H1 (cell line): ENCODE measurements around the gene NDUFAF7. TPM values are rescaled to one million over a fixed set of nuclear protein-coding genes. Genes with fewer than 3 reads are reported as not detected.
A peak's percentile ranks its signal among the peaks of the same experiment; 100 is the strongest.
"Not testable (repeated sequence)": the region's sequence is repeated elsewhere in the genome, so short reads cannot be mapped to it uniquely, and the experiment has no call there.

Source experiments
- CTCF ChIA-PET: fragments of 300-600 bp; sonication (Branson Sonifier 250); formaldehyde crosslinking; loops from one replicate; lab custom pipeline; 2021; ENCODE audit not compliant: partially characterized antibody; lab: Charles Lee
- POLR2A ChIA-PET: fragments of 300-600 bp; sonication (Branson Sonifier 250); formaldehyde crosslinking; loops from one replicate; lab custom pipeline; 2021; ENCODE audit warnings: inconsistent platforms; ENCODE audit not compliant: partially characterized antibody; lab: Charles Lee
- DNase-seq, 2 experiments: peaks; one replicate each; pipeline versions ENCODE4 v3.0.0 to v3.0.0-alpha.2; 2010 to 2022; ENCODE audit warnings: low spot score in 2 of 2, low read depth in 1 of 2, mixed read lengths in 1 of 2
- FAIRE-seq: peaks from 2 replicates; lab custom pipeline; 2011; peaks lifted over from hg19 to GRCh38; lab: Jason Lieb, UNC
- H2AFZ ChIP-seq: 2 replicates; pipeline ENCODE4 v1.8.1; 2012; ENCODE audit warnings: low read length, inconsistent platforms
- H2AK5ac ChIP-seq: 2 replicates; pipeline ENCODE4 v1.6.1; 2013; ENCODE audit warnings: low read depth, low read length
- H2BK120ac ChIP-seq: replicated peaks from 2 replicates; pipeline ENCODE3; 2013; ENCODE audit warnings: low read depth, low read length, inconsistent platforms
- H2BK12ac ChIP-seq: 2 replicates; pipeline ENCODE4 v1.6.1; 2013; ENCODE audit warnings: low read depth, low read length
- H2BK15ac ChIP-seq: 2 replicates; pipeline ENCODE4 v1.6.1; 2013; ENCODE audit warnings: low read length
- H2BK20ac ChIP-seq: 2 replicates; pipeline ENCODE4 v1.6.1; 2013; ENCODE audit warnings: low read length
- H2BK5ac ChIP-seq: 2 replicates; pipeline ENCODE4 v1.6.1; 2013; ENCODE audit warnings: low read depth, low read length
- H3K14ac ChIP-seq: 2 replicates; pipeline ENCODE4 v1.6.1; 2013; ENCODE audit warnings: inconsistent platforms; ENCODE audit not compliant: insufficient read length
- H3K18ac ChIP-seq: 2 replicates; pipeline ENCODE4 v1.6.1; 2013; ENCODE audit warnings: low read length; ENCODE audit errors: extremely low read depth
- H3K23ac ChIP-seq: 2 replicates; pipeline ENCODE4 v1.6.1; 2013; ENCODE audit warnings: inconsistent platforms; ENCODE audit not compliant: insufficient read length
- H3K23me2 ChIP-seq: 2 replicates; pipeline ENCODE4 v1.6.1; 2013; ENCODE audit warnings: low read depth, low read length
- H3K27ac ChIP-seq: 2 replicates; pipeline ENCODE4 v1.6.1; 2011; ENCODE audit warnings: low read depth, low read length, inconsistent platforms
- H3K27me3 ChIP-seq, 4 experiments: replicated peaks in 1 of 4; 1 replicate in 1 of 4; 2 replicates in 3 of 4; pipeline versions ENCODE4 v1.6.1 to v1.8.1; 2011 to 2013; ENCODE audit warnings: low read length in 3 of 4, mild to moderate bottlenecking in 3 of 4, inconsistent platforms in 2 of 4, mixed read lengths in 2 of 4, moderate library complexity in 1 of 4; ENCODE audit not compliant: control insufficient read depth in 3 of 4, insufficient read depth in 3 of 4; ENCODE audit errors: extremely low read depth in 1 of 4
- H3K36me3 ChIP-seq, 4 experiments: 2 replicates each; pipeline versions ENCODE4 v1.6.1 to v1.8.1; 2011 to 2013; ENCODE audit warnings: mild to moderate bottlenecking in 4 of 4, low read length in 3 of 4, moderate library complexity in 2 of 4, control low read depth in 1 of 4, inconsistent platforms in 1 of 4; ENCODE audit not compliant: insufficient read depth in 4 of 4, control insufficient read depth in 2 of 4
- H3K4ac ChIP-seq: replicated peaks from 2 replicates; pipeline ENCODE3; 2013; ENCODE audit warnings: low read length, low read depth, mixed read lengths, inconsistent platforms; ENCODE audit not compliant: insufficient read length
- H3K4me1 ChIP-seq, 4 experiments: replicated peaks in 1 of 4; 1 replicate in 1 of 4; 2 replicates in 3 of 4; pipeline versions ENCODE4 v1.6.1 to v1.8.1; 2011 to 2013; ENCODE audit warnings: low read length in 3 of 4, inconsistent platforms in 2 of 4, mixed read lengths in 1 of 4; ENCODE audit not compliant: insufficient read depth in 4 of 4, control insufficient read depth in 3 of 4
- H3K4me2 ChIP-seq, 2 experiments: 2 replicates each; pipeline versions ENCODE4 v1.6.1 to v1.8.1; 2011 to 2013; ENCODE audit warnings: low read depth in 2 of 2, low read length in 2 of 2, control low read depth in 1 of 2, inconsistent platforms in 1 of 2, mild to moderate bottlenecking in 1 of 2; ENCODE audit not compliant: insufficient read depth in 1 of 2
- H3K4me3 ChIP-seq, 4 experiments: fragments of 200-600, 300-600 bp in 1 of 4; sonication (generic), shearing (Covaris generic), sonication (Bioruptor Twin) in 1 of 4; 2 replicates each; pipeline versions ENCODE4 v1.5.1 to v1.8.1; 2011 to 2016; ENCODE audit warnings: low read length in 4 of 4, low read depth in 3 of 4, control low read depth in 2 of 4, inconsistent platforms in 2 of 4, mild to moderate bottlenecking in 2 of 4, mixed read lengths in 1 of 4, moderate library complexity in 1 of 4; ENCODE audit not compliant: insufficient read depth in 2 of 4; ENCODE audit errors: extremely low read depth in 1 of 4
- H3K56ac ChIP-seq: replicated peaks from 2 replicates; pipeline ENCODE3; 2013; ENCODE audit warnings: low read depth, mild to moderate bottlenecking, mixed read lengths, low read length, inconsistent platforms; ENCODE audit not compliant: insufficient read length
- H3K79me1 ChIP-seq: 2 replicates; pipeline ENCODE4 v1.6.1; 2013; ENCODE audit warnings: low read depth, low read length, control low read depth
- H3K79me2 ChIP-seq, 2 experiments: 2 replicates each; pipeline versions ENCODE4 v1.6.1 to v1.8.1; 2012 to 2013; ENCODE audit warnings: low read length in 2 of 2, mild to moderate bottlenecking in 2 of 2, inconsistent platforms in 1 of 2; ENCODE audit not compliant: insufficient read depth in 2 of 2, control insufficient read depth in 1 of 2
- H3K9ac ChIP-seq, 4 experiments: replicated peaks in 1 of 4; 1 replicate in 1 of 4; 2 replicates in 3 of 4; pipeline versions ENCODE4 v1.6.1 to v1.8.1; 2011 to 2013; ENCODE audit warnings: low read depth in 3 of 4, low read length in 3 of 4, control low read depth in 2 of 4, mild to moderate bottlenecking in 2 of 4, moderate library complexity in 2 of 4, inconsistent platforms in 1 of 4; ENCODE audit errors: extremely low read depth in 1 of 4
- H3K9me3 ChIP-seq, 2 experiments: 2 replicates each; pipeline versions ENCODE4 v1.6.1 to v1.8.1; 2012 to 2013; ENCODE audit warnings: mild to moderate bottlenecking in 2 of 2, moderate library complexity in 2 of 2, control low read depth in 1 of 2, inconsistent platforms in 1 of 2, low read depth in 1 of 2, low read length in 1 of 2, mixed read lengths in 1 of 2; ENCODE audit not compliant: insufficient read depth in 2 of 2
- H4K20me1 ChIP-seq, 2 experiments: replicated peaks in 1 of 2; 2 replicates each; pipeline versions ENCODE3 to v1.8.1; 2011 to 2013; ENCODE audit warnings: inconsistent platforms in 2 of 2, low read length in 2 of 2, mild to moderate bottlenecking in 1 of 2; ENCODE audit not compliant: insufficient read depth in 2 of 2, control insufficient read depth in 1 of 2
- H4K5ac ChIP-seq: 2 replicates; pipeline ENCODE4 v1.6.1; 2013; ENCODE audit warnings: low read length, low read depth, mixed read lengths, inconsistent platforms; ENCODE audit not compliant: insufficient read length
- H4K8ac ChIP-seq: 2 replicates; pipeline ENCODE4 v1.8.0; 2013; ENCODE audit warnings: mild to moderate bottlenecking, moderate library complexity, low read length, inconsistent platforms; ENCODE audit not compliant: insufficient read depth; ENCODE audit errors: extremely low read depth
- H4K91ac ChIP-seq: replicated peaks from 2 replicates; pipeline ENCODE3; 2013; ENCODE audit warnings: low read length, mixed read lengths, inconsistent platforms; ENCODE audit not compliant: insufficient read length
- WGBS, 2 experiments: shearing (Covaris generic) in 1 of 2; methylation state at CpG; one replicate each; pipeline versions ENCODE4 v1.1.6 to v1.1.7; 2013 to 2015; ENCODE audit warnings: low lambda C conversion rate in 2 of 2, mixed read lengths in 2 of 2, inconsistent platforms in 1 of 2, low coverage in 1 of 2, missing lambda C conversion rate in 1 of 2; ENCODE audit not compliant: insufficient replicate concordance in 2 of 2, insufficient coverage in 1 of 2, insufficient read length in 1 of 2; ENCODE audit errors: extremely low coverage in 1 of 2, missing lambda C conversion rate in 1 of 2; 5-methylcytosine and 5-hydroxymethylcytosine counted together
- polyA plus RNA-seq, 7 experiments: library from polyadenylated mRNA; depleted of rRNA in 3 of 7; stranded (reverse) in 5 of 7; unstranded in 2 of 7; fragments of >200 nt in 5 of 7; fragments of 200-250 nt in 2 of 7; gene quantifications; 1 replicate in 5 of 7; 2 replicates in 1 of 7; 4 replicates in 1 of 7; pipeline versions ENCODE4 v1.2.1 to v1.2.3, GENCODE V29; 2011 to 2013; ENCODE audit warnings: missing spikeins in 2 of 7, mixed read lengths in 2 of 7
- total RNA-seq: library from RNA; stranded (reverse); fragmentation: NEBNext Ultra II Directional; extraction: Animal tissue kit (Norgen Biotek cat#: 25700); gene quantifications from 2 replicates; pipeline ENCODE4 v1.2.1, GENCODE V29; 2021

The NDUFAF7 gene
- total and polyA plus RNA-seq, 2 of the 8 experiments (the other 6 are each of a cell fraction or from before 2014, with no cell fraction given): 50.2 to 56.0 TPM

- not testable (repeated sequence) for H3K14ac ChIP-seq, H2AK5ac ChIP-seq, H3K79me1 ChIP-seq, H3K56ac ChIP-seq, H3K9ac ChIP-seq, H2BK15ac ChIP-seq, DNase-seq, H3K23ac ChIP-seq, H4K91ac ChIP-seq, H3K4me1 ChIP-seq, H3K27me3 ChIP-seq, H2BK12ac ChIP-seq, H4K8ac ChIP-seq, H2AFZ ChIP-seq, H3K23me2 ChIP-seq, H3K4ac ChIP-seq, FAIRE-seq, H4K20me1 ChIP-seq, H3K4me2 ChIP-seq, H3K4me3 ChIP-seq
- peak overlapping the region; percentile 54 for H2BK120ac ChIP-seq
- H3K18ac ChIP-seq: peak overlapping the region; percentile 17; the same call in 1 of the 2 replicates
- H3K9me3 ChIP-seq: peaks cover 9 to 18% of the 10 kb centered on the region in 2 experiments
- H3K79me2 ChIP-seq: peaks cover 0 to 58% of the 10 kb centered on the region in 2 experiments; a peak in 3 of 4 replicates
- H4K5ac ChIP-seq: peak overlapping the region; percentile 67
- H3K27ac ChIP-seq: peak overlapping the region; percentile 83; the same call in 1 of the 2 replicates
- peak overlapping the region; percentile 97; the same call in 1 of the 2 replicates for H2BK5ac ChIP-seq
- peak overlapping the region; percentile 29; the same call in 1 of the 2 replicates for H2BK20ac ChIP-seq
- WGBS, 2 experiments: 69% methylated on average over 2 of the region's 2 CpGs; no CpG with 5 or more reads in 1 of the 2 experiments
- ChIA-PET POLR2A (interaction anchor here (1.1 to 2.0 kb wide), 6 partner anchors 9 to 25 kb away, joined by 3 to 10 read pairs (median 6); no protein-coding TSS in a partner anchor), CTCF (interaction anchor here (0.7 to 2.4 kb wide), 4 partner anchors 10 to 38 kb away, joined by 3 to 12 read pairs (median 3); no protein-coding TSS in a partner anchor)
- H3K36me3 ChIP-seq: peaks cover 23 to 84% (median 55%) of the 10 kb centered on the region in 4 experiments
Observed at GRCh38 chr2:37206760-37207159, 24.7 kb upstream of the NDUFAF7 start.
